ENCODE data around the gene KSR1.

DNA sequence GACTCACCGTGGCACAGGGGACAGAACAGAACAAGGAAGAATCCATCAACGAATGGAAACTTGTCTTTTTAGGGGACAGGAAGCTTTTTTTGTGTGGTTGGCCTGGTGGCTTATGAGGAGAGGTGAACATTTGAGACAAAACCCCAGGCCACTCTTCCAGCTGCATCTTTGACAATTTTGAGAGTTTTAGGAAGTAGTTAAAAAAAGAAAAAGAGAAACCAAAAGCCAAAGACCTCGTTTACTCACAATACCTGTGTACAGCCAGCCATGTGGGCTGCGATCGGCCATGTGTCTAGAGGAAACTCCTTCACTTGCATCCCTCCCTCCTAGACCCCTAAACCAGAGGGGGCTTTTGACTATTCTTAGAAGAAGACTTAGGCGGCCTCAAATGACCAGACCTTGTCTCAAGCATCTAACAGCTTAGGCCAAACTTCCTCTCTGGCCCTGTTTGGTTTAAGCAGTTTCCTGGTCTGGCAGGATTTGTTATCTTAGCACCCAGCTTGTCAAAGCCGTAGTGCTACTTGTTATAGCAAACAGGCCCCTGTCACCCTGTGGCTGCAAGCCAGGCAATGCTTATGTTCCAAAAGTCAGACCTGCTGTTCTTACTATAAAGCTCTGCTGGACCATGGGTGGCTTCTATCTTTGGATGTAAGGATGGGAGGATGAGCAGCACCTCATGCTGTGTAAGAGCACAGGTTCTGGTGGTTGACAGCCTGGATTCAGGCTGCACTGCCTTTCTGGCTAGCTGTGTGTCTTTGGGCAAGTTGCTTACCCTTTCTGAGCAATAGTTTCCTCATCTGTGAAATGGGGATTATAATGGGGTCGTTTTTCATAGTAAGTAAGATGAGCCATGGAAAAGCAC, 17.7 kb downstream of the KSR1 start:
- TF ChIP-seq POLR2A (IDR thresholded peaks at IDR 0.05; ENCODE audit: control extremely low read depth in 1 of 2, low read depth in 2 of 2, low read length in 2 of 2) = no peak
- TF ChIP-seq KDM1A (IDR thresholded peaks at IDR 0.05; ENCODE audit: borderline replicate concordance, low read length) = peak; percentile 46; the same call in 1 of the 2 replicates
- TF ChIP-seq GABPA (IDR thresholded peaks at IDR 0.05; ENCODE audit: borderline replicate concordance, insufficient read depth, low read length) = no peak
- TF ChIP-seq RXRA (IDR thresholded peaks at IDR 0.05; ENCODE audit: insufficient read depth, low read depth, low read length) = no peak
- no peak for TF ChIP-seq EZH2 (IDR thresholded peaks at IDR 0.05; ENCODE audit: low read depth, low read length, severe bottlenecking)
- TF ChIP-seq POLR2AphosphoS5 (IDR thresholded peaks at IDR 0.05; ENCODE audit: low read depth, low read length) = no peak
- no peak for TF ChIP-seq CREB1 (IDR thresholded peaks at IDR 0.05)
- no peak for TF ChIP-seq TAF1 (IDR thresholded peaks at IDR 0.05; ENCODE audit: low read depth, low read length)
- no peak for TF ChIP-seq PHF8 (conservative IDR thresholded peaks at IDR 0.05; ENCODE audit: low read depth, low read length)
- TF ChIP-seq, protein P1, sequence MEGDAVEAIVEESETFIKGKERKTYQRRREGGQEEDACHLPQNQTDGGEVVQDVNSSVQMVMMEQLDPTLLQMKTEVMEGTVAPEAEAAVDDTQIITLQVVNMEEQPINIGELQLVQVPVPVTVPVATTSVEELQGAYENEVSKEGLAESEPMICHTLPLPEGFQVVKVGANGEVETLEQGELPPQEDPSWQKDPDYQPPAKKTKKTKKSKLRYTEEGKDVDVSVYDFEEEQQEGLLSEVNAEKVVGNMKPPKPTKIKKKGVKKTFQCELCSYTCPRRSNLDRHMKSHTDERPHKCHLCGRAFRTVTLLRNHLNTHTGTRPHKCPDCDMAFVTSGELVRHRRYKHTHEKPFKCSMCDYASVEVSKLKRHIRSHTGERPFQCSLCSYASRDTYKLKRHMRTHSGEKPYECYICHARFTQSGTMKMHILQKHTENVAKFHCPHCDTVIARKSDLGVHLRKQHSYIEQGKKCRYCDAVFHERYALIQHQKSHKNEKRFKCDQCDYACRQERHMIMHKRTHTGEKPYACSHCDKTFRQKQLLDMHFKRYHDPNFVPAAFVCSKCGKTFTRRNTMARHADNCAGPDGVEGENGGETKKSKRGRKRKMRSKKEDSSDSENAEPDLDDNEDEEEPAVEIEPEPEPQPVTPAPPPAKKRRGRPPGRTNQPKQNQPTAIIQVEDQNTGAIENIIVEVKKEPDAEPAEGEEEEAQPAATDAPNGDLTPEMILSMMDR (IDR thresholded peaks at IDR 0.05; ENCODE audit: control extremely low read depth in 1 of 3, insufficient read depth in 1 of 3, low read depth in 1 of 3, low read length in 3 of 3) = no peak

Measured in H1 (cell line).